ENCODE results near the gene HAO2.
"Not testable (repeated sequence)": the region's sequence is repeated elsewhere in the genome, so short reads cannot be mapped to it uniquely, and the experiment has no call there.

- not testable (repeated sequence) for TF ChIP-seq EZH2 (IDR thresholded peaks at IDR 0.05; ENCODE audit: low read depth, unreplicated experiment); POLR2AphosphoS5 (IDR thresholded peaks at IDR 0.05; ENCODE audit: low read depth); JUNB (IDR thresholded peaks at IDR 0.05; ENCODE audit: unreplicated experiment); EZH2phosphoT487 (IDR thresholded peaks at IDR 0.05; ENCODE audit: unreplicated experiment); CREB1 (CRISPR knock-in tag; IDR thresholded peaks at IDR 0.05; ENCODE audit: low read depth); ZNF114 (CRISPR knock-in tag; IDR thresholded peaks at IDR 0.05); ZNF331 (CRISPR knock-in tag; IDR thresholded peaks at IDR 0.05; ENCODE audit: low read depth); STAT1 (IDR thresholded peaks at IDR 0.05; ENCODE audit: unreplicated experiment); NANOG (IDR thresholded peaks at IDR 0.05; ENCODE audit: borderline replicate concordance); ZNF462 (CRISPR knock-in tag; IDR thresholded peaks at IDR 0.05)
- TF ChIP-seq, protein P1, sequence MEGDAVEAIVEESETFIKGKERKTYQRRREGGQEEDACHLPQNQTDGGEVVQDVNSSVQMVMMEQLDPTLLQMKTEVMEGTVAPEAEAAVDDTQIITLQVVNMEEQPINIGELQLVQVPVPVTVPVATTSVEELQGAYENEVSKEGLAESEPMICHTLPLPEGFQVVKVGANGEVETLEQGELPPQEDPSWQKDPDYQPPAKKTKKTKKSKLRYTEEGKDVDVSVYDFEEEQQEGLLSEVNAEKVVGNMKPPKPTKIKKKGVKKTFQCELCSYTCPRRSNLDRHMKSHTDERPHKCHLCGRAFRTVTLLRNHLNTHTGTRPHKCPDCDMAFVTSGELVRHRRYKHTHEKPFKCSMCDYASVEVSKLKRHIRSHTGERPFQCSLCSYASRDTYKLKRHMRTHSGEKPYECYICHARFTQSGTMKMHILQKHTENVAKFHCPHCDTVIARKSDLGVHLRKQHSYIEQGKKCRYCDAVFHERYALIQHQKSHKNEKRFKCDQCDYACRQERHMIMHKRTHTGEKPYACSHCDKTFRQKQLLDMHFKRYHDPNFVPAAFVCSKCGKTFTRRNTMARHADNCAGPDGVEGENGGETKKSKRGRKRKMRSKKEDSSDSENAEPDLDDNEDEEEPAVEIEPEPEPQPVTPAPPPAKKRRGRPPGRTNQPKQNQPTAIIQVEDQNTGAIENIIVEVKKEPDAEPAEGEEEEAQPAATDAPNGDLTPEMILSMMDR (conservative IDR thresholded peaks at IDR 0.05; ENCODE audit: low read depth in 2 of 2), result not testable (repeated sequence)
- TF ChIP-seq, protein P2, sequence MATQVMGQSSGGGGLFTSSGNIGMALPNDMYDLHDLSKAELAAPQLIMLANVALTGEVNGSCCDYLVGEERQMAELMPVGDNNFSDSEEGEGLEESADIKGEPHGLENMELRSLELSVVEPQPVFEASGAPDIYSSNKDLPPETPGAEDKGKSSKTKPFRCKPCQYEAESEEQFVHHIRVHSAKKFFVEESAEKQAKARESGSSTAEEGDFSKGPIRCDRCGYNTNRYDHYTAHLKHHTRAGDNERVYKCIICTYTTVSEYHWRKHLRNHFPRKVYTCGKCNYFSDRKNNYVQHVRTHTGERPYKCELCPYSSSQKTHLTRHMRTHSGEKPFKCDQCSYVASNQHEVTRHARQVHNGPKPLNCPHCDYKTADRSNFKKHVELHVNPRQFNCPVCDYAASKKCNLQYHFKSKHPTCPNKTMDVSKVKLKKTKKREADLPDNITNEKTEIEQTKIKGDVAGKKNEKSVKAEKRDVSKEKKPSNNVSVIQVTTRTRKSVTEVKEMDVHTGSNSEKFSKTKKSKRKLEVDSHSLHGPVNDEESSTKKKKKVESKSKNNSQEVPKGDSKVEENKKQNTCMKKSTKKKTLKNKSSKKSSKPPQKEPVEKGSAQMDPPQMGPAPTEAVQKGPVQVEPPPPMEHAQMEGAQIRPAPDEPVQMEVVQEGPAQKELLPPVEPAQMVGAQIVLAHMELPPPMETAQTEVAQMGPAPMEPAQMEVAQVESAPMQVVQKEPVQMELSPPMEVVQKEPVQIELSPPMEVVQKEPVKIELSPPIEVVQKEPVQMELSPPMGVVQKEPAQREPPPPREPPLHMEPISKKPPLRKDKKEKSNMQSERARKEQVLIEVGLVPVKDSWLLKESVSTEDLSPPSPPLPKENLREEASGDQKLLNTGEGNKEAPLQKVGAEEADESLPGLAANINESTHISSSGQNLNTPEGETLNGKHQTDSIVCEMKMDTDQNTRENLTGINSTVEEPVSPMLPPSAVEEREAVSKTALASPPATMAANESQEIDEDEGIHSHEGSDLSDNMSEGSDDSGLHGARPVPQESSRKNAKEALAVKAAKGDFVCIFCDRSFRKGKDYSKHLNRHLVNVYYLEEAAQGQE (IDR thresholded peaks at IDR 0.05; ENCODE audit: unreplicated experiment), result not testable (repeated sequence)
- TF ChIP-seq, protein P3, sequence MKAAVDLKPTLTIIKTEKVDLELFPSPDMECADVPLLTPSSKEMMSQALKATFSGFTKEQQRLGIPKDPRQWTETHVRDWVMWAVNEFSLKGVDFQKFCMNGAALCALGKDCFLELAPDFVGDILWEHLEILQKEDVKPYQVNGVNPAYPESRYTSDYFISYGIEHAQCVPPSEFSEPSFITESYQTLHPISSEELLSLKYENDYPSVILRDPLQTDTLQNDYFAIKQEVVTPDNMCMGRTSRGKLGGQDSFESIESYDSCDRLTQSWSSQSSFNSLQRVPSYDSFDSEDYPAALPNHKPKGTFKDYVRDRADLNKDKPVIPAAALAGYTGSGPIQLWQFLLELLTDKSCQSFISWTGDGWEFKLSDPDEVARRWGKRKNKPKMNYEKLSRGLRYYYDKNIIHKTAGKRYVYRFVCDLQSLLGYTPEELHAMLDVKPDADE (IDR thresholded peaks at IDR 0.05), result not testable (repeated sequence)
Measured at GRCh38 chr1:119377594-119377993, 9.0 kb downstream of the HAO2 start.
